Lung (tissue), 12 donors: ENCODE measurements around the gene LARP4. TPM values are rescaled to one million over a fixed set of nuclear protein-coding genes. Genes with fewer than 3 reads are reported as not detected.
A peak's percentile ranks its signal among the peaks of the same experiment; 100 is the strongest.
"Not testable (repeated sequence)": the region's sequence is repeated elsewhere in the genome, so short reads cannot be mapped to it uniquely, and the experiment has no call there.

Source experiments
- ATAC-seq: fragments of 200-7000 bp; cut with Tn5 transposase; one replicate; pipeline ENCODE4 v1.9.1; 2020; ENCODE audit warnings: moderate number of reproducible peaks; ENCODE audit not compliant: insufficient read depth, low FRiP score
- DNase-seq, 3 donors: peaks; one replicate each; pipeline ENCODE4 v3.0.0-alpha.2; 2013 to 2017
- H3K27ac ChIP-seq, 2 donors: one replicate each; pipeline ENCODE4 v1.5.1; 2013; ENCODE audit warnings: mild to moderate bottlenecking in 2 of 2, moderate library complexity in 2 of 2, control low read depth in 1 of 2, inconsistent platforms in 1 of 2, low read depth in 1 of 2, low read length in 1 of 2
- H3K27me3 ChIP-seq, 3 donors: one replicate each; pipeline ENCODE4 v1.5.1; 2013; ENCODE audit warnings: low read length in 2 of 3; ENCODE audit not compliant: control insufficient read depth in 3 of 3, insufficient read depth in 3 of 3
- H3K36me3 ChIP-seq, 4 donors: one replicate each; pipeline ENCODE4 v1.5.1; 2013; ENCODE audit warnings: low read length in 4 of 4, mild to moderate bottlenecking in 1 of 4, moderate library complexity in 1 of 4; ENCODE audit not compliant: control insufficient read depth in 4 of 4, insufficient read depth in 4 of 4
- H3K4me1 ChIP-seq, 5 donors: one replicate each; pipeline ENCODE4 v1.5.1; 2013; ENCODE audit warnings: low read length in 5 of 5, mild to moderate bottlenecking in 2 of 5, moderate library complexity in 1 of 5; ENCODE audit not compliant: control insufficient read depth in 5 of 5, insufficient read depth in 5 of 5
- H3K4me3 ChIP-seq: one replicate; pipeline ENCODE4 v1.5.1; 2013; ENCODE audit warnings: mild to moderate bottlenecking, control low read depth, moderate library complexity
- H3K9ac ChIP-seq, 2 donors: one replicate each; pipeline ENCODE4 v1.5.1; 2013; ENCODE audit warnings: low read length in 2 of 2, control low read depth in 1 of 2; ENCODE audit not compliant: insufficient read depth in 1 of 2
- H3K9me3 ChIP-seq, 4 donors: one replicate each; pipeline ENCODE4 v1.5.1; 2013; ENCODE audit warnings: low read length in 3 of 4, mild to moderate bottlenecking in 1 of 4, moderate library complexity in 1 of 4; ENCODE audit not compliant: control insufficient read depth in 4 of 4, insufficient read depth in 3 of 4
- CTCF ChIP-seq: IDR thresholded peaks from 2 replicates; pipeline ENCODE4 v1.5.1; 2012; ENCODE audit warnings: mild to moderate bottlenecking; ENCODE audit errors: control extremely low read depth, extremely low read depth
- WGBS, 2 donors: extraction: QIAGEN DNeasy Blood & Tissue Kit; methylation state at CpG; one replicate each; pipeline ENCODE4 v1.1.7; 2013; 5-methylcytosine and 5-hydroxymethylcytosine counted together
- polyA plus RNA-seq, 2 donors: library from polyadenylated mRNA; stranded (reverse); fragments of 200-250 nt; gene quantifications; one replicate each; pipeline ENCODE4 v1.2.1, GENCODE V29; 2013
- total RNA-seq, 2 donors: library from RNA; depleted of rRNA in 1 of 2; stranded (reverse); fragments of >200 nt in 1 of 2; gene quantifications; one replicate each; pipeline ENCODE4 v1.2.1, GENCODE V29; 2014 to 2021
- donor health status: control.
- donor health status: control.
- donor health status: Bipolar disorder and iron deficiency.
- donor health status: healthy.
- donor health status: DM: yes; HTN: yes; CAD: no.

The LARP4 gene
- total and polyA plus RNA-seq, 4 donors, result 10.9 to 69.4 (median 32.3) TPM

- WGBS, 2 donors, result 95 to 99% methylated on average over 8 of the region's 8 CpGs
- Histone ChIP-seq H3K9me3 (no peaks in the 10 kb centered on the region), H3K4me1 (no peaks in the 10 kb centered on the region), H3K27ac (no peak overlapping the region), H3K4me3 (no peak overlapping the region), H3K36me3 (no peaks in the 10 kb centered on the region), H3K27me3 (no peaks in the 10 kb centered on the region), H3K9ac (no peak overlapping the region)
- no peak for DNase-seq
- no peak for TF ChIP-seq CTCF
- ATAC-seq, result no peak
Measured at GRCh38 chr12:50380761-50381325, 19.8 kb upstream of the LARP4 start.

GRCh38 chr12:50387487-50387886 lies 13.2 kb upstream of the LARP4 start:
- no peak for TF ChIP-seq CTCF
- no peaks in the 10 kb centered on the region for H3K27me3 ChIP-seq
- no peak overlapping the region for H3K9ac ChIP-seq
- H3K36me3 ChIP-seq, result no peaks in the 10 kb centered on the region
- H3K9me3 ChIP-seq, result no peaks in the 10 kb centered on the region
- DNase-seq, result peak; percentile 40 to 76 (median 61)
- no peak overlapping the region for H3K4me3 ChIP-seq
- H3K27ac ChIP-seq, result no peak overlapping the region
- no peak for ATAC-seq
- peaks cover 0 to 7% (median 0%) of the 10 kb centered on the region in 5 donors for H3K4me1 ChIP-seq
- WGBS, 2 donors, result 45 to 55% methylated on average over 5 of the region's 5 CpGs

- Histone ChIP-seq H3K9ac (no peak overlapping the region), H3K36me3 (no peaks in the 10 kb centered on the region), H3K4me3 (no peak overlapping the region), H3K9me3 (no peaks in the 10 kb centered on the region), H3K4me1 (peaks cover 0 to 7% (median 0%) of the 10 kb centered on the region in 5 donors), H3K27me3 (no peaks in the 10 kb centered on the region), H3K27ac (no peak overlapping the region)
- ATAC-seq (no peak), DNase-seq (no peak)
- TF ChIP-seq CTCF, result no peak
- WGBS, 2 donors, result 73 to 82% methylated on average over 7 of the region's 7 CpGs
Measured at GRCh38 chr12:50387972-50388478, 12.7 kb upstream of the LARP4 start.

GRCh38 chr12:50388793-50389192 lies 11.9 kb upstream of the LARP4 start:
- H3K27ac ChIP-seq, H3K27me3 ChIP-seq, DNase-seq, H3K4me3 ChIP-seq, H3K9me3 ChIP-seq, H3K9ac ChIP-seq, H3K36me3 ChIP-seq, ATAC-seq, H3K4me1 ChIP-seq: not testable (repeated sequence)
- WGBS, 2 donors, result 89 to 92% methylated on average over 10 of the region's 10 CpGs
